ENCODE measurements around the gene RETN.
"Not testable (repeated sequence)": the region's sequence is repeated elsewhere in the genome, so short reads cannot be mapped to it uniquely, and the experiment has no call there.

Gene RETN

DNA sequence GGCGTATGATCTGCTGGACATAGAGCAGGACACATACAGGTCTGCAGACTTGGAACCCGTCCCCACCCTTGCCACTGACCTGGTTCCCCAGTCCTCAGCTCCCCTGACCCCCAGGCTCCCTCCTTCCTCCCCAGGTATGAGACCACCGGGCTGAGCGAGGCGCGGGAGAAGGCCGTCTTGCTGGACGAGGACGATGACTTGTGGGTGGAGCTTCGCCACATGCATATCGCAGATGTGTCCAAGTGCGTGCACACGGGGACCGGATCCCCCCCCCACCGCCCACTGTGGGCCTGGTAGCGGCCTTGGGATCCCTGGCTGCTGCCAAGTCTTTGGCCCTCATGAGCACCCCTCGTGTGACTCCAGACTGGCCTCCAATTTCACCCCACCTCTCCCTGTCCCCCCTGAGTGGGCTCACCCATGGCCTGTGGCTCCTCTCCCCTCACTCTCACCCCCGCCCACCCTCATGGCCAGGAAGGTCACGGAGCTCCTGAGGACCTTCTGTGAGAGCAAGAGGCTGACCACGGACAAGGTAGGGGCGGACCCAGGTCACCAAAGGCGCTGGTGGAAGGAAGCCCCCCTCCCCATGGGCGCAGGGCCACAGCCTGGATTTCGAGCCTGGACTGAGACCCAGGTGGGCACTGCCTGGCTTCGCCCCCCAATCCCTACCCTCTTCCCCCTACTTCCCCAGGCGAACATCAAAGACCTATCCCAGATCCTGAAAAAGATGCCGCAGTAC, 26.4 kb upstream of the RETN start:
- Histone ChIP-seq H3K27me3 (ENCODE audit: insufficient read depth, low read length, poor library complexity, severe bottlenecking) (no peaks in the 10 kb centered on the region), H3K79me2 (ENCODE audit: insufficient read depth, low read length) (no peaks in the 10 kb centered on the region), H3K9me2 (replicated peaks; ENCODE audit: low read depth, low read length) (no peaks in the 10 kb centered on the region), H4K20me1 (ENCODE audit: insufficient read depth, low read length, poor library complexity, severe bottlenecking) (no peaks in the 10 kb centered on the region), H3F3A (ENCODE audit: low read depth) (no peaks in the 10 kb centered on the region), H3K36me3 (ENCODE audit: insufficient read depth, low read length) (no peaks in the 10 kb centered on the region), H3K4me2 (ENCODE audit: low read depth, low read length, poor library complexity, severe bottlenecking) (no peak overlapping the region), H2AFZ (ENCODE audit: low read length) (no peak overlapping the region), H3K4me3 (ENCODE audit: low read length, poor library complexity, severe bottlenecking) (no peak overlapping the region), H3K4me1 (ENCODE audit: insufficient read depth, low read length, poor library complexity, severe bottlenecking) (no peaks in the 10 kb centered on the region), H3K9ac (ENCODE audit: low read depth, low read length, poor library complexity, severe bottlenecking) (no peak overlapping the region), H3K9me3 (ENCODE audit: insufficient read depth, low read depth, low read length) (no peaks in the 10 kb centered on the region)
- no peak for TF ChIP-seq EZH2phosphoT487 (IDR thresholded peaks at IDR 0.05; ENCODE audit: borderline replicate concordance)
- TF ChIP-seq, protein P1, sequence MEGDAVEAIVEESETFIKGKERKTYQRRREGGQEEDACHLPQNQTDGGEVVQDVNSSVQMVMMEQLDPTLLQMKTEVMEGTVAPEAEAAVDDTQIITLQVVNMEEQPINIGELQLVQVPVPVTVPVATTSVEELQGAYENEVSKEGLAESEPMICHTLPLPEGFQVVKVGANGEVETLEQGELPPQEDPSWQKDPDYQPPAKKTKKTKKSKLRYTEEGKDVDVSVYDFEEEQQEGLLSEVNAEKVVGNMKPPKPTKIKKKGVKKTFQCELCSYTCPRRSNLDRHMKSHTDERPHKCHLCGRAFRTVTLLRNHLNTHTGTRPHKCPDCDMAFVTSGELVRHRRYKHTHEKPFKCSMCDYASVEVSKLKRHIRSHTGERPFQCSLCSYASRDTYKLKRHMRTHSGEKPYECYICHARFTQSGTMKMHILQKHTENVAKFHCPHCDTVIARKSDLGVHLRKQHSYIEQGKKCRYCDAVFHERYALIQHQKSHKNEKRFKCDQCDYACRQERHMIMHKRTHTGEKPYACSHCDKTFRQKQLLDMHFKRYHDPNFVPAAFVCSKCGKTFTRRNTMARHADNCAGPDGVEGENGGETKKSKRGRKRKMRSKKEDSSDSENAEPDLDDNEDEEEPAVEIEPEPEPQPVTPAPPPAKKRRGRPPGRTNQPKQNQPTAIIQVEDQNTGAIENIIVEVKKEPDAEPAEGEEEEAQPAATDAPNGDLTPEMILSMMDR (conservative IDR thresholded peaks at IDR 0.05; ENCODE audit: low read length): no peak

DNA sequence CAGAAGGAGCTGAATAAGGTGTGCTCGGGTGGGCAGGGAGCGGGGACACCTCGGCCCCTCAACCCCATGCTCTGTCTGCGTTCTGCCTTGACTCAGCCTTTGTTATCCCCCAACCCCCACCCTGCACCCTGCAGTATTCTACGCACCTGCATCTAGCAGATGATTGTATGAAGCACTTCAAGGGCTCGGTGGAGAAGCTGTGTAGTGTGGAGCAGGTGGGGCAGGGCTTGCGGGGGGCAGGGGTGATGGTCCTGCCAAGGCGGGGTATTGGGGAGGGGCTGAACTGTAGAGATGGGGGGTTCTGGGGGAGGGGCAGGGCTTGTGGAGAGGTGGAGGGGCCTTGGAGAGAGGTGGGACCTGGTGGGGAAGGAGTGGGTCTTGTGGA, 25.8 kb upstream of the RETN start:
- Histone ChIP-seq H3F3A (ENCODE audit: low read depth) (no peaks in the 10 kb centered on the region), H3K4me2 (ENCODE audit: low read depth, low read length, poor library complexity, severe bottlenecking) (no peak overlapping the region), H3K4me1 (ENCODE audit: insufficient read depth, low read length, poor library complexity, severe bottlenecking) (no peaks in the 10 kb centered on the region), H2AFZ (ENCODE audit: low read length) (no peak overlapping the region), H4K20me1 (ENCODE audit: insufficient read depth, low read length, poor library complexity, severe bottlenecking) (no peaks in the 10 kb centered on the region), H3K27me3 (ENCODE audit: insufficient read depth, low read length, poor library complexity, severe bottlenecking) (no peaks in the 10 kb centered on the region), H3K4me3 (ENCODE audit: low read length, poor library complexity, severe bottlenecking) (no peak overlapping the region), H3K79me2 (ENCODE audit: insufficient read depth, low read length) (no peaks in the 10 kb centered on the region), H3K9ac (ENCODE audit: low read depth, low read length, poor library complexity, severe bottlenecking) (no peak overlapping the region), H3K9me2 (replicated peaks; ENCODE audit: low read depth, low read length) (no peaks in the 10 kb centered on the region), H3K36me3 (ENCODE audit: insufficient read depth, low read length) (no peaks in the 10 kb centered on the region), H3K9me3 (ENCODE audit: insufficient read depth, low read depth, low read length) (no peaks in the 10 kb centered on the region)
- TF ChIP-seq, protein P1 (conservative IDR thresholded peaks at IDR 0.05; ENCODE audit: low read length): no peak
- no peak for TF ChIP-seq EZH2phosphoT487 (IDR thresholded peaks at IDR 0.05; ENCODE audit: borderline replicate concordance)

DNA sequence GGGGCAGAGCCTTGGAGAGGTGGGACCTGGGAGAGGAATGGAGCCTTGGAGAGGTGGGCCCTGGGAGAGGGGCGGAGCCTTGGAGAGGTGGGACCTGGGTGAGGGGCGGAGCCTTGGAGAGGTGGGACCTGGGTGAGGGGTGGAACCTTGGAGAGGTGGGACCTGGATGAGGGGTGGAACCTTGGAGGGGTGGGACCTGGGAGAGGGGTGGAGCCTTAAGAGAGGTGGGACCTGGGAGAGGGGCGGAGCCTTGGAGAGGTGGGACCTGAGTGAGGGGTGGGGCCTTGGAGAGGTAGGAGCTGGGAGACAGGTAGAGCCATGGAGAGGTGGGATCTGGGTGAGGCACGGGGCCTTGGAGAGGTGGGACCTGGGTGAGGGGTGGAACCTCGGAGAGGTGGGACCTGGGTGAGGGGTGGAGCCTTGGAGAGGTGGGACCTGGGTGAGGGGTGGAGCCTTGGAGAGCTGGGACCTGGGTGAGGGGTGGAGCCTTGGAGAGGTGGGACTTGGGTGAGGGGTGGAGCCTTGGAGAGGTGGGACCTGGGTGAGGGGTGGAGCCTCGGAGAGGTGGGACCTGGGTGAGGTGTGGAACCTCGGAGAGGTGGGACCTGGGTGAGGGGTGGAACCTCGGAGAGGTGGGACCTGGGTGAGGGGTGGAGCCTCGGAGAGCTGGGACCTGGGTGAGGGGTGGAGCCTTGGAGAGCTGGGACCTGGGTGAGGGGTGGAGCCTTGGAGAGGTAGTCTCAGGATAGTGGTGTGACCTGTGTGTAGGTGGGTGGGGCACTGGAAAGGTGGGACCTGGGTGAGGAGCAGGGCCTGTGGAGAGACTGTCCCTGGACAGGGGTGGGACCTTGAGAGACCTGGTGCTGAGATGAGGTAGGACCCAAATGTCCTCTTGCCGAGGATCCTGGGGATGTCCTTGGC, 25.0 kb upstream of the RETN start:
- H3K79me2 ChIP-seq (ENCODE audit: insufficient read depth, low read length); H3K9ac ChIP-seq (ENCODE audit: low read depth, low read length, poor library complexity, severe bottlenecking); H3K27me3 ChIP-seq (ENCODE audit: insufficient read depth, low read length, poor library complexity, severe bottlenecking); H3K9me2 ChIP-seq (replicated peaks; ENCODE audit: low read depth, low read length); H3K9me3 ChIP-seq (ENCODE audit: insufficient read depth, low read depth, low read length); H3K4me2 ChIP-seq (ENCODE audit: low read depth, low read length, poor library complexity, severe bottlenecking); H3K36me3 ChIP-seq (ENCODE audit: insufficient read depth, low read length); H3K4me3 ChIP-seq (ENCODE audit: low read length, poor library complexity, severe bottlenecking); H3F3A ChIP-seq (ENCODE audit: low read depth); H3K4me1 ChIP-seq (ENCODE audit: insufficient read depth, low read length, poor library complexity, severe bottlenecking); H2AFZ ChIP-seq (ENCODE audit: low read length); H4K20me1 ChIP-seq (ENCODE audit: insufficient read depth, low read length, poor library complexity, severe bottlenecking): not testable (repeated sequence)

Data from Loucy (cell line).